GF-D8 (cell line): ENCODE results near the gene ZNF687.

ENCODE experiments used
- DNase-seq: peaks from one replicate; lab custom pipeline; 2025; lab: John Stamatoyannopoulos, UW

The ZNF687 gene

DNA sequence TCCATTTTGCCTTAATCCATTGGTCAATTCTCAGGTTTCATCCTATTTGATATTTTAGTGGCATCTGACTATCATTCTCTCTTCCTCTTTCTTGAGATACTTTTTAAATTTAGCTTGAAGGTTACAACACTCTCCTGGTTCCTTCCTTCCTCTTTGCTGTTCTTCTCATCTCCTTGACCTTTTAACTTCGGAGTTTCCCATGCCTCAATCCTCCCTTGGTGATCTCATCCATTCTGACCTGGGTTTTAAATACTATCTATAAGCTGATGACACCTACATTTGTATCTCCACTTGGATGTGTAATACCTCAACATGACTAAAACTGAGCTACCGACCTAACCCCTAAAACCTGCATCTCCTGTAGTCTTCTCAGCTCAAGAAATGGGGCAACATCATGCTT is 4.8 kb upstream of the ZNF687 start:
- DNase-seq = peak; percentile 86

DNA sequence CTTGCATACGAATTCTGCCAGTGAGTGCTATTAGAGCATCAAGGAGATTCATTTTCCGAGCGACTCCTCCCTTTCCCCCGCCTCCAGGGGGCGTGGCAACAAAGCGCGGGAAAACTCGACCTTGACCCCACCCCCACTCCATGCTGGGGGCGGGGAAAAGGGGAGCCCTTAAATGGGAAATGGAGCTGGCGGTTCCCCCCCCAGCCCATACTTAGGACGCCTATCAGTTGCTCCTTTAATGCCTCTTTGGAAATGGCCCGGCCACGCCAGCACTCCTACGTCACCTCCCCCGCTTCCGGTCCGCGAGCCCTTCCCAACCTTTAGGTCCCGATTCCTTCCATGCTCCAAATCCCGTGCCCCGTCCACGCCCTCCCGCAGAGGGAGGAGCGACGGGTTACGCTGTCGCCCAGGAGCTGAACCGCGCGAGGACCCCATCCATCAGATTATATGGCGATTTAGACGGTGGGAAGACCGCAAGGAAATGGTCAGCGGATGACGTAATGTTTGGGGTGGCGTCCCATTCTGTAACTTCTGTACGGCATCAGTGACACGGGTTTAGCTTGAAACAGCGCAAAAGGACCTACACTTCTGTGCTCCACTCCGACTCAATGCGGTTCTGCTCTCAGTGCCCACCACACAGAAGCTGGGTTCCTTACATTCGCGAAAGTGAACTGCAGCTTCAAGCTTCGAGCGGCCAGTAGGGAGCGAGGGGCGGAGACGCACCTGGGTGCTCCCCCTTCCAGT is 702 bp upstream of the ZNF687 start:
- DNase-seq = peak; percentile 95

DNA sequence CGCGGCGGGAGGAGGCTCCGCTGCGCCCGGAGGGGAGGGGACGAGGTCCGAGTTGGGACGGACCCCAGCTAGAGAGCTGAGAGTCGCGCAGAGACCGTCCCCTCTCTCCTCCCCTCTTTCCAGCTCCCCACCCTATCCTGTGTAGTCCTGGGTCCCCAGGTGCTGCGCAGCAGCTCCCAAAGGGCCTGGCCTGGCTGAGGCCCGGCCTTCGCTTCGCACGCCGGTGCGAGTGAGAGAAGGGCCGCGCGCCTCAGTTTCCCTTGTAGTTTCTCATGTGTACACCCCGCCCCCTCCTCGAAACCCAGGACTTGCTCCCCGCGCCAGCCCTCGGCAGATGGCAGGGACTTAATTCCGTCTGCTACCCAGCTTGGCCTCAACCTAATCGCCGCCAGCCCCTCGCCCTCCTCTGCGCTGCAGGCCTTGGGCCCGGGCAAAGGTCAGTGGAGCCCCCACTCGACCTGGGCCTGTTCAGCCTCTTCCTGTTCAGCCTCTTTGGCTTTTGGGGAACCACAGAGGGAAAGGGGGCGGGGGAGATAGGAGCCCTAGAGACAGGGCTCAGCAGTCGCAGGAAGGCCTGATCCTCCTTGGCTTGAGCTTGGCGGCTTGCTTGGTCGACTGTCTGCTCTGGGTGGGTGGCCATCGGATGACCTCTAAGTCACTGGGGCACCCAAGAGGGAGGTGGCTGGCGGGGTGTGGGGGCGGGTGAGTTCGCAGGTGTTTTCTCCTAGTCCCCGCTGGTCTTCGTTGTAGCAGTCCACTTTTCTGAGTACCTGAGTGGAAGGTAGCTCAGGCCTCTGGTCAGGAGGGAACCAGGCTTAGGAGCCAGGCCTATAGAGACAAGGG is 1.0 kb downstream of the ZNF687 start:
- DNase-seq = peak; percentile 31

DNA sequence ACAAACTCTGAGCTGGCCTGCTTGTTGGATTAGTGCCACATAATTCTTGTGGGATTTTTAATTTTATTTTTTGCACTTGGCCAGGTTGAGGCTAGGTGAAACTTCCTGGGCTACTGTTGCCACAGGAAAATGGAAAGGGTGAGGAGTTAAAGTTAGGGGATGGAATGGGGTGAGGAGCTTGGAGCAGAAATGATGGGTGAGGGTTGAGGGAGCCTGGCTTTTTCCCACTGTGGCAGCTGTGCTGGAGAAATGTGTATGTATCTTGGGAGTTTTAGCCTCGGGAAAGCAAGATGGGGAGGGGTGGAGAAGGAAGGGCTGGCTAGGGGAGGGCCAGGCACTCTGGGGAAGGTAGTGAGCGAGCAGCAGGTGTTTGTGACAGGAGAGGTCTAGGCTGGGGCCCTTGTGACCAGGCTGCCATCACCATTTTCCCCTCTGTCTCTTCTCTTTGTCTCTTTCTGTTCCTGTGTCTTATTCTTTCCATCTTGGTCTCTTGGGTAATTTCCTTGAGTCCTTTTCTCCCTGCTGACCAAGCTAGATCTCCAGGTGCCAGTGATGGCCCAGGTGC is 2.0 kb downstream of the ZNF687 start:
- no peak for DNase-seq

DNA sequence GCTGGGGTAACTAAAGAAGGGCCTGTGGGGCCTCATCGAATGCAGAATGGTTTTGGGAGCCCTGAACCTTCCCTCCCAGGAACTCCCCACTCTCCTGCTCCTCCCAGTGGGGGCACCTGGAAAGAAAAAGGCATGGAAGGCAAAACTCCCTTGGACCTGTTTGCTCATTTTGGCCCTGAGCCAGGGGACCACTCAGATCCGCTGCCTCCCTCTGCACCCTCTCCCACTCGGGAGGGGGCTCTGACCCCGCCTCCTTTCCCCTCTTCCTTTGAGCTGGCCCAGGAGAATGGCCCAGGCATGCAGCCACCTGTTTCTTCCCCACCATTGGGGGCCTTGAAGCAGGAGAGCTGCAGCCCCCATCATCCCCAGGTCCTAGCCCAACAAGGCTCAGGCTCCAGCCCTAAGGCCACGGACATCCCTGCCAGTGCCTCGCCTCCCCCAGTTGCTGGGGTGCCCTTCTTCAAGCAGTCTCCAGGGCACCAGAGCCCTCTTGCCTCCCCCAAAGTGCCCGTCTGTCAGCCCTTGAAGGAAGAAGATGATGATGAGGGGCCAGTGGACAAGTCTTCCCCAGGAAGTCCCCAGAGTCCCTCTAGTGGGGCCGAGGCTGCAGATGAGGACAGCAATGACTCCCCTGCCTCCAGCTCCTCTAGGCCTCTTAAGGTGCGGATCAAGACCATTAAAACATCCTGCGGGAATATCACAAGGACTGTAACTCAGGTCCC is 4.7 kb downstream of the ZNF687 start:
- no peak for DNase-seq

DNA sequence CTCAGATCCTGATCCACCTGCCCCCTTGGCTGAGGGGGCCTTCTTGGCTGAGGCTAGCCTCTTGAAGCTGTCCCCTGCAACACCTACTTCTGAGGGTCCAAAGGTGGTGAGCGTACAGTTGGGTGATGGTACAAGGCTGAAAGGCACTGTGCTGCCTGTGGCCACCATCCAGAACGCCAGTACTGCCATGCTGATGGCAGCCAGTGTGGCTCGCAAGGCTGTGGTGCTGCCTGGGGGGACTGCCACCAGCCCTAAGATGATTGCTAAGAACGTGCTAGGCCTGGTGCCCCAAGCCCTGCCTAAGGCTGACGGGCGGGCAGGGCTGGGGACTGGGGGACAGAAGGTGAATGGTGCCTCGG is 5.2 kb downstream of the ZNF687 start:
- DNase-seq = no peak

DNA sequence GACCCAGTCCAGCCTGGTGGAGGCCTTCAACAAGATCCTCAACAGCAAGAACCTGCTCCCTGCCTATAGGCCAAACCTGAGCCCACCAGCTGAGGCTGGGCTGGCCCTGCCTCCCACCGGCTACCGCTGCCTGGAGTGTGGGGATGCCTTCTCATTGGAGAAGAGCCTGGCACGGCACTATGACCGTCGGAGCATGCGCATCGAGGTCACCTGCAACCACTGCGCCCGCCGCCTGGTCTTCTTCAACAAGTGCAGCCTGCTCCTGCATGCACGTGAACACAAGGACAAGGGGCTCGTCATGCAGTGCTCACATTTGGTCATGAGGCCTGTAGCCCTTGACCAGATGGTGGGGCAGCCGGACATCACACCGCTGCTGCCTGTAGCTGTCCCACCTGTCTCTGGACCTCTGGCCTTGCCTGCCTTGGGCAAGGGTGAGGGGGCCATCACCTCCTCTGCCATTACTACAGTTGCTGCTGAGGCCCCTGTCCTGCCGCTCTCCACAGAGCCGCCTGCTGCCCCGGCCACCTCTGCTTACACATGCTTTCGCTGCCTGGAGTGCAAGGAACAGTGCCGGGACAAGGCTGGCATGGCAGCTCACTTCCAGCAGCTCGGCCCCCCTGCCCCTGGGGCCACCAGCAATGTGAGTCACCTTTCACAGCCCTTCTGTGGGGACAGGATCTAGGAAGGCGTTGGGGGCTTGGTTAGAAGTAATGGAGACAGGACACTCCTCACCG is 5.8 kb downstream of the ZNF687 start:
- no peak for DNase-seq

DNA sequence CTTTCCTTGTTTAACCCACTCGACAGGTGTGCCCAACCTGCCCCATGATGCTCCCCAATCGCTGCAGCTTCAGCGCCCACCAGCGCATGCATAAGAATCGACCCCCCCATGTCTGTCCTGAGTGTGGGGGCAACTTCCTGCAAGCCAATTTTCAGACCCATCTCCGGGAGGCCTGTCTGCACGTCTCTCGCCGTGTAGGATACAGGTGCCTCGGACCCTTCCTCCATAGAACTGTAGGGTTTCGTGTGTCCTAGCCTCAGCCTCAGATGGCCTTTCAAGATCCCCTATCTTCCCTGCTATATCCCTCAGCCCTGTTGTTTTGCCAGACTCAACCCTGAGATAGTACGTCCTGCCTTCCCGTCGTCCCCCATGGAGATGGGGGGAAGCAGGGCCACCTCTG is 6.4 kb downstream of the ZNF687 start:
- no peak for DNase-seq

DNA sequence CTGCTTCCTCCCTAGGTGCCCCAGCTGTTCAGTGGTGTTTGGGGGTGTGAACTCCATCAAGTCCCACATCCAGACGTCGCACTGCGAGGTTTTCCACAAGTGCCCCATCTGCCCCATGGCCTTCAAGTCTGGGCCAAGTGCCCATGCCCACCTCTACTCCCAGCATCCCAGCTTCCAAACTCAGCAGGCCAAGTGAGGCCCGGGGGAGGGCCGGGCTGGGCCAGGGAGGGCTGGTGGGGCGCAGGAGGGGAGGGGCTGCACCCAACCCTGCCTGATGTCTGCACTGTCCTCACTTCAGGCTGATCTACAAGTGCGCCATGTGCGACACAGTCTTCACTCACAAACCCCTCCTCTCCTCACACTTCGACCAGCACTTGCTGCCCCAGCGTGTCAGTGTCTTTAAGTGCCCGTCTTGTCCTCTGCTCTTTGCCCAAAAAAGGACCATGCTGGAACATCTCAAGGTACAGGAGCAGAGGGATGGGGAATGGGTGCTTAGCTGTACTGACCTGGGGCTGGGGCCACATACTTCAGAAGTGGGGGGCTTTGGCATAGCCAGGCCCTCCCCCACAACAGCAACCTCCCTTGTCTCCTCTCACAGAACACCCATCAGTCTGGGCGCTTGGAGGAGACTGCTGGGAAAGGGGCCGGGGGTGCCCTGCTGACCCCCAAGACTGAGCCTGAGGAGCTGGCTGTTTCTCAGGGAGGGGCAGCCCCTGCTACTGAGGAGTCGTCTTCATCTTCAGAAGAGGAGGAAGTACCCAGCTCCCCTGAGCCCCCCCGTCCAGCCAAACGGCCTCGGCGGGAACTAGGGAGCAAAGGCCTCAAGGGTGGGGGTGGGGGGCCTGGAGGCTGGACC is 7.2 kb downstream of the ZNF687 start:
- no peak for DNase-seq

DNA sequence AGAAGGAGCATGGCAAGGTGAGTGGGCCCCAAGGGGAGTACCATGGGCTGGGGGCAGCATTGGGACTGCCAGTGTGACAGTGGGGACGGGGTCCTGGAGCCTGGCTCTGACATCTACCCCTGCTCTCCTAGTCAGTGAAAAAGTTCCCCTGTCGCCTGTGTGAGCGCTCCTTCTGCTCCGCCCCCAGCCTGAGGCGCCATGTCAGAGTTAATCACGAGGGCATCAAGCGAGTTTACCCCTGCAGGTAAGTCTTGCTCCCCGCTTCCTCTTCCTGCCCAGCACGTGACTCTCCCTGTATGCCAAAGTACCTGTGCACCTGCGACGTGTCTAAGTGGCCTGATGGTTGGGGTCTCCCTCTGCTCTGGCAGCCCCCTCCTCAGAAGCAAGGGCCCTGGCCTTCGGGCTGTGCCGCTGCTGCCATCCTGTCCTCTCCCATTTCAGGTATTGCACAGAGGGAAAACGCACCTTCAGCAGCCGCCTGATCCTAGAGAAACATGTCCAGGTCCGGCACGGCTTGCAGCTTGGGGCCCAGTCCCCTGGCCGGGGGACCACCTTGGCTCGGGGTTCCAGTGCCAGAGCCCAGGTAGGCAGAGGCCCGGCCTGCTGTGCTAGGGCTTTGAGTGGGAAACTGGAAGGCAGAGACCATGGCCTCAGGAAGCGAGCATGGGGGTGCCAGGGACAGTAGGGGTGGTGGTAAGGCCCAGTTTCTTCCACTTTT is 8.1 kb downstream of the ZNF687 start:
- DNase-seq = no peak

DNA sequence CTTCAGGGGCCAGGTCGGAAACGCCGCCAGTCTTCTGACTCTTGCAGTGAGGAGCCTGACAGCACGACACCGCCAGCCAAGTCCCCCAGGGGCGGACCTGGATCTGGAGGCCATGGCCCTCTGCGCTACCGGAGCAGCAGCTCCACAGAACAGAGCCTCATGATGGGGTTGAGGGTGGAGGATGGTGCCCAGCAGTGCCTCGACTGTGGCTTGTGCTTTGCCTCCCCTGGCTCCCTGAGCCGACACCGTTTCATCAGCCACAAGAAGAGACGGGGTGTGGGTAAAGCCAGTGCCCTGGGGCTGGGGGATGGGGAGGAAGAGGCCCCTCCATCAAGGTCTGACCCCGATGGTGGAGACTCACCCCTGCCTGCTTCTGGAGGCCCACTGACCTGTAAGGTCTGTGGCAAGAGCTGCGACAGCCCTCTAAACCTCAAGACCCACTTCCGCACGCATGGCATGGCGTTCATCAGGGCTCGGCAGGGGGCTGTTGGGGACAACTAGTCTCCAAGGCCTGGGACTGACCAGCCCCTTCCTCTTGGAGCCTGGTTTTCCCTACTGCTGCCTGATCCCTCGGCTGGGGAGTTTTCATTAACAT is 8.7 kb downstream of the ZNF687 start:
- no peak for DNase-seq

DNA sequence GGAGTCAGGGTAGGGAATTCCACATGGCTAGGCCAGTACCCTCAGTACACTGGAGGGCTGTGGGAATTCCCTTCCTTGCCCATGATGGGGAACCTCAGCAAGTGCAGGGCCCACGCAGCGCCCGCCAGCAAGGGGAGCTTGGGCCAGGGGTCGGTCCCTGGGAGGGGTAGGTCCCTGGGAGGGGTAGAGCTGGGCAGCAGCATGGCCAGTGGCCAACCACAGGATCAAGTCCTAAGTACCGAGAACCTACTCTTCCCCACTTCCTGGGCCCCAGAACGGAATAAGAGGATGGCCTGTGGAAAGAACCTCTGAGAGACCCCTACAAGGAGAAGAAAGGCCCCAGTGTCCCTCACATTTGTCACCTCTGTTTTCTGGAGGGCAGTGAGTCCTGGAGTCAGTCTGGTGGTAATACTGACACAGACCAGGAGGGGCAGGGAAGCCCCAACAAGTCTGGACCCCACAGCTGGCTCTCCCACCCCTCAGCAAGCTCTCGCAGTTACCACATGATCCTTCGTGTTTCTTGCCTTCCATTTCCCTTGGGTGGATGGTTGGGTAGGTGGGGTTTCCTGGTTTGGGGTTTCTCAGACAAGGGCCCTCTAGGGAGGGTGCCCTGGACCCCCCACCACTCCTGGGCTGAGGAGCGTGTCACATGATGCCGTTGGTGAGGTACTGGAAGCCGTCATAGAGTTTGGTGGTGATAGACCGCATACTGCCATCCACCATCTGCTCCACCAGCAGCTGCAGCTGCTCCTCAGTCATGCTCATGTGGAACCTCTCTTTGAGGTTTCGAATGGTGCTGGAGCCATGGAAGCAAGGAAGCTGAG is 10.3 kb downstream of the ZNF687 start:
- DNase-seq = no peak

DNA sequence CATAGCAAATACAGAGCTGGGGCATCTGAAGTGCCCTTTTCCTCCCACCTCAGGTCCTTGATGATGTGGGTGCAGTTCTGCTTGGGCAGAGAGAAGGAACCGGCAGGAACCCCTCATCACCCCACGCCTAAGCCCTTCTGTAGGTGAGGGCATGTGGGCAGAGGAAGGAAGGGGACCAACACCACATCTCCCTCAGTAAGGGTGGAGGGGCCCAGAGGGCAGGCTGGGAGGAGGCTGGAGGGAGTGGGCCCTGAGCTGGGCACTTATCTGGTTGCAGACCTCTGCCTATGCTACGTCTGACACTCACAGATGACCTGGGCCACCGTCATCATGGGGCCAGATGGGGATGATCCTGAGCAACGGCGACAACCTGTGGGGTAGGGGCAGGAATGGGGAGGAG is 11.0 kb downstream of the ZNF687 start:
- DNase-seq = no peak

DNA sequence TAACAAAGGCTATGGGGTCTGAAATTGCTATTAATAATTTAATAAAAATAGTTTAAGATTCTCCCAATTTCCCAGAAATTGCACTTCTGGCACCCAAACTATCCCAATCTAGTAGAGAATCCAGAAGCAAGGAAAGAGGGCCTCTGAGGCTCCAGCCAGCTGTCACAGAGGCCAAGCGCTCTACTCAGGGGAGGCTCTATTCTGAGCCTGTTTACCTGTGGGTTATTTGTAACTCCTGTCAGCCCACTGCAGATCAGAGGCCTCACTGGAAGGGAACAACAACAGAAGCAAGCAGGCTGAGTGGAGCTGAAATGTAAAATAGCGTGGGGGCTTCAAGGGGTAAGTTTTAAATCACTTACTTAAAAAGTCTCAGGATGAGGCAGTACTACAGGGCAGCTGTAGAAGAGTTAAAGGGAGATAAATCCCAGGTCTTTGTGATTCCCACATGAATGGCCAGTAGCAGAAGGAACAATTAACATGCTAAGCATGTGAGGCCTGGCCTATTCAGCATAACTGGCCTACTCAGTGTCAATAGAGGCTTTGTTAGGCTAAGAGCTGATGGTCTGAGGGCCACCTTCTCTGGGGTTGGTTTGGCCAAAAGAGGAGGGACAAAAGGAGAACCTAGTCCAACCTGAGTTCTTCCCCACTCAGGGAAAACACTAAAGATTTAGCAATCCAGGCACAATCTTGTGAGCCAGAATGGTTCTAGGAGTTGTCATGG is 12.8 kb downstream of the ZNF687 start:
- no peak for DNase-seq

DNA sequence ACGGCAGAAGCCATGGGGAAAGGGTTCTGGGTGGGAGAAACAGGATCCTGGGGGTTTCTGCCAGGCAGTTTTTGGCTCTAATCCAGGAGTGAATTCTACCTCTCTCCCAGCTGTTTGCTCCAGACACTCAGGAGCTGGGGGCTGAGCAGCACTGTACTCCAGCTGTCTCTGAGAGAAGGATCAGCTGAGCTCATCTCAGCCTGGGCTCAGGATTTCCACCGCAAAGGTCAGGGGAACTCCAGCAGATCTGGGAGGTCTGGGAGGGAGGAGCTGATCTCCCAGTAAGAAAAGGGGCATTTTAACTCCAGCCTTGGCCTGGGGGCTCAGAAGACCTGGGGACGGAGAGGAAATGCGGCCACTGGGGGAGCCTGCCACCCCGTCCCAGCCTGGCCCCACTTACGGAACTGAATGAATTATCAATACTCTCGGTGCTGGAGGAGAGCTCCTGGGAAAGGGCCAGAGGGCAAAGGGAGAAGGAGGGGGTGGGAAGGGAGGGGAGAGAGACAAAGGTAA is 27.8 kb downstream of the ZNF687 start:
- no peak for DNase-seq

DNA sequence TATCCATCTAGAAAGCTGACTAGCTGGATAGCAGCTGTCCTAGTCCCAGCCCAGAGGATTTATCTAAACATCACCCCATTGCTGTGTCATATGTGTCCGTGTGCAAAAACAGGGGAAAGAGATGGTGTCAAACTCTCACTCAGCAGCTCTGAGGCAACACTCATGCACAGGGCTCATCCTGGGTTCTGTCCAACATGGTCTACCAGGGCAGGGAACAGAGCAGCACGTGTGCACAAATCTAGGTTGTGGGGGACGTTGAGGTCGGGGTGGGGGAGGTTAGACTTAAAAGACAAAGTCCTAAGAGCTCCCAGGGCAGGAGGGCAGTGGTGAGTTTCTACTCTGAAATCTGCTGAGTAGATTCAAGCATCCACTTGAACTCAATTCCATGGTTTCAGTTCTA is 28.9 kb downstream of the ZNF687 start:
- DNase-seq = no peak

DNA sequence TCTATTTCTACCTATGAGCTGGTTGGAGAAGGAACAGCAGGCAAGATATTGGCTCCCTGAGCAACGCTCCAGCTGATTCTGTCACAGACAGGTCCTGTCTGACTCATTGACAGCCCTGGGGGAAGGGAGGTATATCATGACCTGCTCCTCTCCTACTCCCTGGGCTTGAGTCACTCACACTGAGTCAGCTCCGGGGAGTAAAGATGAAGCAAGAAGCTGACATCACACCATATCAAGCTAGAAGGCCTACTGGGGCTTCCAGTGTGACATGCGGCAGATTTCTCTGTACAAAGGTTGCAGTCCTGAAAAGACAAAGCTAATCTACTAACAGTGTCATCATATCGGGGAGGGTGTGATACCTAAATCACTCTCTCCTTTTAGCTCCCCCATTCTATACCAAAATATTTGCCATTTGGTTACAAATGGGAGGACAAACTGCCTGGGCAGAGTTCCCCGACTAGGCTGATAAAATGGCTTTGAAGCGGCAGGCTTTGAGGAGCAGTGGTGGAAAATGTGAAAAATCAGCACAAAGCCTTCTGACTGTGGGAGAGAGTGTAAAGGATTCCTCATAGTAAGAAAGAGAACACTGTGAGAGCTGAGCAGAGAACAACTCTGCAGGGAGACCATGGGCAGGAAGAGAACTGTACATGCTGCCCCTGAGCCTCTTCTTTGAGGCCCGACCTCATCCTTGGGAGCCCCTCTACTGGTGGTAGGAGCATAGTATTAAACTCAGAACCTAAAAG is 29.7 kb downstream of the ZNF687 start:
- DNase-seq = no peak
